Medulla oblongata (tissue), 1 donor: ENCODE data around the gene TXLNB.

Source experiments
- DNase-seq: peaks from one replicate; pipeline ENCODE4 v3.0.0-alpha.2; 2015; ENCODE audit errors: extremely low spot score

TXLNB gene

GRCh38 chr6:139271056-139271455, 20.7 kb downstream of the TXLNB start:
- DNase-seq: peak; percentile 57

- DNase-seq: no peak
These were observed 21.5 kb downstream of the TXLNB start for GRCh38 chr6:139270249-139270648.

- no peak for DNase-seq
These were observed 26.1 kb downstream of the TXLNB start for GRCh38 chr6:139265512-139266190.

GRCh38 chr6:139262519-139263300, 29.1 kb downstream of the TXLNB start:
- peak; percentile 34 for DNase-seq

GRCh38 chr6:139257821-139258398, 33.9 kb downstream of the TXLNB start:
- no peak for DNase-seq

- DNase-seq: no peak
These were observed 34.5 kb downstream of the TXLNB start for GRCh38 chr6:139257291-139257690.

GRCh38 chr6:139256087-139256486, 35.7 kb downstream of the TXLNB start:
- DNase-seq: no peak

GRCh38 chr6:139254196-139254595, 37.6 kb downstream of the TXLNB start:
- DNase-seq: no peak

- DNase-seq: no peak
These were observed 38.1 kb downstream of the TXLNB start for GRCh38 chr6:139253656-139254055.

- DNase-seq: no peak
These were observed 40.0 kb downstream of the TXLNB start for GRCh38 chr6:139251691-139252390.

GRCh38 chr6:139251045-139251690, 40.6 kb downstream of the TXLNB start:
- DNase-seq: no peak

- DNase-seq: peak; percentile 57
These were observed 41.3 kb downstream of the TXLNB start for GRCh38 chr6:139250296-139251044.

GRCh38 chr6:139249395-139249794, 42.4 kb downstream of the TXLNB start:
- no peak for DNase-seq

GRCh38 chr6:139248911-139249310, 42.9 kb downstream of the TXLNB start:
- no peak for DNase-seq

GRCh38 chr6:139247618-139248017, 44.2 kb downstream of the TXLNB start:
- DNase-seq: no peak

GRCh38 chr6:139243536-139243935, 48.3 kb downstream of the TXLNB start:
- no peak for DNase-seq

- no peak for DNase-seq
These were observed 49.1 kb downstream of the TXLNB start for GRCh38 chr6:139242457-139243240.

- no peak for DNase-seq
These were observed 51.4 kb downstream of the TXLNB start for GRCh38 chr6:139240161-139241010.

GRCh38 chr6:139239064-139239463, 52.7 kb downstream of the TXLNB start:
- no peak for DNase-seq
